ENCODE measurements around the gene ZNF106. TPM values are rescaled to one million over a fixed set of nuclear protein-coding genes. Genes with fewer than 3 reads are reported as not detected.

ZNF106 gene
- total RNA-seq, 1 experiment from 2014 or later = 102 TPM

DNA sequence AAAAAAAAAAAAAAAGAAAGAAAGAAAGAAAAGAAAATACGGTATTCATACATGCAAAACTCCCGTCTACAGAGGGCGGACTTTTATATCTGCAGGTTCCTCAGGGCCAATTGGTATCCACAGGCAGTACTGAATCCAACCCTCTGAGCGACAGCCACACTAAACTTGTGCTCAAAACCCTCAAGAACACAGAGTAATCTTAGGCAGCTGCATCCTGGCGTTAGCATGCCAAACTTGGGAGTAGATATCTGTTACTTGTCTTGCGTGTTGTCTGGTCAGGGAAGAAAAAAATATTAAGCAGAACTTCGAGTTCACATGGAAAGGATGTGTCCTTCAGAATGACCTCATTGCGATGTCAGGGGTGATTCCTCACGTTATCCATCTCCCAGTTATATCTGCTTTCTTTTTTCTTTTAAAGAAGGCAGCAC lies 17.3 kb upstream of the ZNF106 start:
- Histone ChIP-seq H3K4me1 (ENCODE audit: insufficient read depth, low read length, poor library complexity, severe bottlenecking) (no peaks in the 10 kb centered on the region), H3K4me3 (ENCODE audit: low read depth, low read length, poor library complexity, severe bottlenecking) (no peak overlapping the region), H3K27me3 (replicated peaks; ENCODE audit: insufficient read depth, low read depth, low read length, poor library complexity) (no peaks in the 10 kb centered on the region), H3K27ac (ENCODE audit: low read depth, low read length, poor library complexity, severe bottlenecking) (no peak overlapping the region), H3K36me3 (ENCODE audit: insufficient read depth, low read length, poor library complexity, severe bottlenecking) (no peaks in the 10 kb centered on the region), H3K9me3 (ENCODE audit: low read depth, low read length, poor library complexity, severe bottlenecking) (no peaks in the 10 kb centered on the region)
- TF ChIP-seq, protein P1, sequence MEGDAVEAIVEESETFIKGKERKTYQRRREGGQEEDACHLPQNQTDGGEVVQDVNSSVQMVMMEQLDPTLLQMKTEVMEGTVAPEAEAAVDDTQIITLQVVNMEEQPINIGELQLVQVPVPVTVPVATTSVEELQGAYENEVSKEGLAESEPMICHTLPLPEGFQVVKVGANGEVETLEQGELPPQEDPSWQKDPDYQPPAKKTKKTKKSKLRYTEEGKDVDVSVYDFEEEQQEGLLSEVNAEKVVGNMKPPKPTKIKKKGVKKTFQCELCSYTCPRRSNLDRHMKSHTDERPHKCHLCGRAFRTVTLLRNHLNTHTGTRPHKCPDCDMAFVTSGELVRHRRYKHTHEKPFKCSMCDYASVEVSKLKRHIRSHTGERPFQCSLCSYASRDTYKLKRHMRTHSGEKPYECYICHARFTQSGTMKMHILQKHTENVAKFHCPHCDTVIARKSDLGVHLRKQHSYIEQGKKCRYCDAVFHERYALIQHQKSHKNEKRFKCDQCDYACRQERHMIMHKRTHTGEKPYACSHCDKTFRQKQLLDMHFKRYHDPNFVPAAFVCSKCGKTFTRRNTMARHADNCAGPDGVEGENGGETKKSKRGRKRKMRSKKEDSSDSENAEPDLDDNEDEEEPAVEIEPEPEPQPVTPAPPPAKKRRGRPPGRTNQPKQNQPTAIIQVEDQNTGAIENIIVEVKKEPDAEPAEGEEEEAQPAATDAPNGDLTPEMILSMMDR (conservative IDR thresholded peaks at IDR 0.05; ENCODE audit: low read depth, low read length) = no peak
- no peak for TF ChIP-seq EZH2 (IDR thresholded peaks at IDR 0.05; ENCODE audit: borderline replicate concordance, low read depth, low read length, poor library complexity, severe bottlenecking)
- BruUV-seq (replicated peaks) = no TSS peak
- intact Hi-C loops (cut with micrococcal nuclease; ENCODE audit: unreplicated experiment) = no loop called here
- DNase-seq (ENCODE audit: low spot score) = no peak
- ChIA-PET POLR2A (ENCODE audit: low non-redundant PET) (no interaction called here), CTCF (no interaction called here)

DNA sequence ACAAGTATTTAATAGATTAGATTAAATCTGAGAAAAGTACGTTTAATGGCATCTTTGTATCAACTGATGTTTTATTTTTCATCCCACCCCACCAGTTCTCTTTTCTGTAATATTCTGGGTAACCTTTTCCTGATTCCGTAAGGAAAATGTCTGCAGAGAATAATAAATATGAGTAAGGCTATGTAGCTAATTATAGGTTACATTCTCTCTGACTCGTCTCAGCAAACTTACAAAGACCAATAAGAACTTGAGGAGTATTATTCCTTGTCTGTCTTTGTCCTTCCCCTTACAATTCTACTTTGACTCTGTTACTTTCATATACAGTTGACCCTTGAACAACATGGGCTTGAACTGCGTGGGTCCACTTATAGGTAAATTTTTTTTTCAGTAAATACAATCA lies 16.6 kb upstream of the ZNF106 start:
- POLR2A ChIA-PET (ENCODE audit: low non-redundant PET) = no interaction called here
- Histone ChIP-seq H3K4me1 (ENCODE audit: insufficient read depth, low read length, poor library complexity, severe bottlenecking) (no peaks in the 10 kb centered on the region), H3K36me3 (ENCODE audit: insufficient read depth, low read length, poor library complexity, severe bottlenecking) (no peaks in the 10 kb centered on the region), H3K27ac (ENCODE audit: low read depth, low read length, poor library complexity, severe bottlenecking) (no peak overlapping the region), H3K27me3 (replicated peaks; ENCODE audit: insufficient read depth, low read depth, low read length, poor library complexity) (no peaks in the 10 kb centered on the region), H3K4me3 (ENCODE audit: low read depth, low read length, poor library complexity, severe bottlenecking) (no peak overlapping the region), H3K9me3 (ENCODE audit: low read depth, low read length, poor library complexity, severe bottlenecking) (no peaks in the 10 kb centered on the region)
- intact Hi-C loops (cut with micrococcal nuclease; ENCODE audit: unreplicated experiment) = no loop called here
- DNase-seq (ENCODE audit: low spot score) = no peak
- CTCF ChIA-PET = no interaction called here
- no TSS peak for BruUV-seq (replicated peaks)
- TF ChIP-seq, protein P1 (conservative IDR thresholded peaks at IDR 0.05; ENCODE audit: low read depth, low read length) = no peak
- no peak for TF ChIP-seq EZH2 (IDR thresholded peaks at IDR 0.05; ENCODE audit: borderline replicate concordance, low read depth, low read length, poor library complexity, severe bottlenecking)

DNA sequence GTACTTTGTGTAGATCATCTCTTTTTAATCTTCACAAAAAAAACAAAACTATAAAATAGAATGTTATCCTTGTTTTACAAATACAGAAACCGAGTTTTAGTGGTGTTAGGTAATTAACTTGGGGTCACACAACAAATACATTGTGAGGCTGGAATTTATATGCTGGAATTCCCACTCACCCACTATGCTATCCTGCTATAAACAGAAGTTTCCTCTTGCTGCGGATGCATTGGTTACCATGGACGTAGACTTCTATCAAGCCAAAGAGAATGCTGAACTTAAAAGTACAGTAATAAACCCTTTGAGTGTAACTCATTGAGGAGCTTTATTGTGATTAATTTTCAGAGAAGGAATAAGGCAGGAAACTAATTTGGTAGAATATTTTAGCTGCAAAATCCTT lies 13.7 kb upstream of the ZNF106 start:
- CTCF ChIA-PET = no interaction called here
- BruUV-seq (replicated peaks) = no TSS peak
- Histone ChIP-seq H3K27me3 (replicated peaks; ENCODE audit: insufficient read depth, low read depth, low read length, poor library complexity) (no peaks in the 10 kb centered on the region), H3K4me1 (ENCODE audit: insufficient read depth, low read length, poor library complexity, severe bottlenecking) (peaks cover 5% of the 10 kb centered on the region), H3K27ac (ENCODE audit: low read depth, low read length, poor library complexity, severe bottlenecking) (peak overlapping the region; percentile 40), H3K36me3 (ENCODE audit: insufficient read depth, low read length, poor library complexity, severe bottlenecking) (no peaks in the 10 kb centered on the region), H3K4me3 (ENCODE audit: low read depth, low read length, poor library complexity, severe bottlenecking) (no peak overlapping the region), H3K9me3 (ENCODE audit: low read depth, low read length, poor library complexity, severe bottlenecking) (no peaks in the 10 kb centered on the region)
- DNase-seq (ENCODE audit: low spot score) = no peak
- no peak for TF ChIP-seq EZH2 (IDR thresholded peaks at IDR 0.05; ENCODE audit: borderline replicate concordance, low read depth, low read length, poor library complexity, severe bottlenecking)
- TF ChIP-seq, protein P1 (conservative IDR thresholded peaks at IDR 0.05; ENCODE audit: low read depth, low read length) = no peak
- POLR2A ChIA-PET (ENCODE audit: low non-redundant PET) = no interaction called here
- intact Hi-C loops (cut with micrococcal nuclease; ENCODE audit: unreplicated experiment) = no loop called here
